Lung microvascular endothelial cell (primary cell): Measurements from ENCODE around the gene SPATA21. TPM values are rescaled to one million over a fixed set of nuclear protein-coding genes. Genes with fewer than 3 reads are reported as not detected.
"Not testable (repeated sequence)": the region's sequence is repeated elsewhere in the genome, so short reads cannot be mapped to it uniquely, and the experiment has no call there.

Experiments used
- DNase-seq, 2 donors: peaks; one replicate each; pipeline versions ENCODE4 v3.0.0 to v3.0.0-alpha.2; 2010; ENCODE audit warnings: low read depth in 2 of 2
- total RNA-seq: library from RNA; depleted of rRNA; stranded (reverse); fragments of >200 nt; gene quantifications from 2 replicates; pipeline ENCODE4 v1.2.1, GENCODE V29; 2014

Gene SPATA21
- not detected in 2 replicates for total RNA-seq

- DNase-seq = no peak
These were observed at the start of gene SPATA21 for GRCh38 chr1:16436946-16437474. Gene SPATA21, minus strand, starts transcription at chr1:16437424. Its CDS starts 6,053 bp downstream, at chr1:16431371.

GRCh38 chr1:16487011-16487410 is 49.8 kb upstream of the SPATA21 start:
- not testable (repeated sequence) for DNase-seq

- not testable (repeated sequence) for DNase-seq
These were observed 49.1 kb upstream of the SPATA21 start for GRCh38 chr1:16486316-16486715.

GRCh38 chr1:16484931-16485330 is 47.7 kb upstream of the SPATA21 start:
- no peak for DNase-seq

- DNase-seq = no peak
These were observed 47.2 kb upstream of the SPATA21 start for GRCh38 chr1:16484501-16484835.

- DNase-seq = not testable (repeated sequence)
These were observed 46.6 kb upstream of the SPATA21 start for GRCh38 chr1:16483639-16484500.

- not testable (repeated sequence) for DNase-seq
These were observed 45.9 kb upstream of the SPATA21 start for GRCh38 chr1:16483146-16483545.

GRCh38 chr1:16478091-16478490 is 40.9 kb upstream of the SPATA21 start:
- no peak for DNase-seq

GRCh38 chr1:16475771-16476770 is 38.8 kb upstream of the SPATA21 start:
- not testable (repeated sequence) for DNase-seq

GRCh38 chr1:16474891-16475290 is 37.7 kb upstream of the SPATA21 start:
- not testable (repeated sequence) for DNase-seq

GRCh38 chr1:16474166-16474800 is 37.1 kb upstream of the SPATA21 start:
- DNase-seq = no peak

- DNase-seq = no peak
These were observed 31.3 kb upstream of the SPATA21 start for GRCh38 chr1:16468558-16468957.

GRCh38 chr1:16464917-16465625 is 27.8 kb upstream of the SPATA21 start:
- DNase-seq = no peak

GRCh38 chr1:16462773-16463330 is 25.6 kb upstream of the SPATA21 start:
- DNase-seq = no peak

GRCh38 chr1:16461681-16462080 is 24.5 kb upstream of the SPATA21 start:
- DNase-seq = no peak

GRCh38 chr1:16459352-16459925 is 22.2 kb upstream of the SPATA21 start:
- no peak for DNase-seq

GRCh38 chr1:16458831-16459230 is 21.6 kb upstream of the SPATA21 start:
- no peak for DNase-seq

GRCh38 chr1:16456151-16456550 is 18.9 kb upstream of the SPATA21 start:
- DNase-seq = not testable (repeated sequence)

GRCh38 chr1:16454909-16455308 is 17.7 kb upstream of the SPATA21 start:
- DNase-seq = not testable (repeated sequence)
